ENCODE measurements around the gene TRPV4.

TRPV4 gene

GRCh38 chr12:109830718-109831117, 2.5 kb downstream of the TRPV4 start:
- no peak overlapping the region for H2AFZ ChIP-seq (ENCODE audit: low read depth, low read length)
- no peaks in the 10 kb centered on the region for H3K4me1 ChIP-seq (ENCODE audit: insufficient read depth, low read length)
- peaks cover 12% of the 10 kb centered on the region for H3K27me3 ChIP-seq (ENCODE audit: insufficient read depth, low read length, poor library complexity)
- H3K27ac ChIP-seq (ENCODE audit: low read length), result no peak overlapping the region
- H3K4me3 ChIP-seq (ENCODE audit: low read depth in 1 of 2, low read length in 2 of 2), result no peak overlapping the region
- no peak overlapping the region for H3K9ac ChIP-seq (ENCODE audit: low read depth, low read length)
- DNase-seq (no peak), ATAC-seq (ENCODE audit: insufficient read depth, low read depth) (no peak)
- no peak overlapping the region for H3K4me2 ChIP-seq (ENCODE audit: insufficient read depth, low read length)
- no peaks in the 10 kb centered on the region for H3K36me3 ChIP-seq (ENCODE audit: insufficient read depth, low read length)
- no peaks in the 10 kb centered on the region for H3K79me2 ChIP-seq (ENCODE audit: insufficient read depth, low read length)
- TF ChIP-seq, protein P1, sequence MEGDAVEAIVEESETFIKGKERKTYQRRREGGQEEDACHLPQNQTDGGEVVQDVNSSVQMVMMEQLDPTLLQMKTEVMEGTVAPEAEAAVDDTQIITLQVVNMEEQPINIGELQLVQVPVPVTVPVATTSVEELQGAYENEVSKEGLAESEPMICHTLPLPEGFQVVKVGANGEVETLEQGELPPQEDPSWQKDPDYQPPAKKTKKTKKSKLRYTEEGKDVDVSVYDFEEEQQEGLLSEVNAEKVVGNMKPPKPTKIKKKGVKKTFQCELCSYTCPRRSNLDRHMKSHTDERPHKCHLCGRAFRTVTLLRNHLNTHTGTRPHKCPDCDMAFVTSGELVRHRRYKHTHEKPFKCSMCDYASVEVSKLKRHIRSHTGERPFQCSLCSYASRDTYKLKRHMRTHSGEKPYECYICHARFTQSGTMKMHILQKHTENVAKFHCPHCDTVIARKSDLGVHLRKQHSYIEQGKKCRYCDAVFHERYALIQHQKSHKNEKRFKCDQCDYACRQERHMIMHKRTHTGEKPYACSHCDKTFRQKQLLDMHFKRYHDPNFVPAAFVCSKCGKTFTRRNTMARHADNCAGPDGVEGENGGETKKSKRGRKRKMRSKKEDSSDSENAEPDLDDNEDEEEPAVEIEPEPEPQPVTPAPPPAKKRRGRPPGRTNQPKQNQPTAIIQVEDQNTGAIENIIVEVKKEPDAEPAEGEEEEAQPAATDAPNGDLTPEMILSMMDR (IDR thresholded peaks at IDR 0.05; ENCODE audit: borderline replicate concordance, extremely low read depth, low read length, poor library complexity, severe bottlenecking), result no peak
- TF ChIP-seq EZH2 (IDR thresholded peaks at IDR 0.05; ENCODE audit: borderline replicate concordance, low read depth, low read length, severe bottlenecking), result no peak
- H3K9me3 ChIP-seq (ENCODE audit: insufficient read depth, low read length, severe bottlenecking), result no peaks in the 10 kb centered on the region
- H4K20me1 ChIP-seq (ENCODE audit: insufficient read depth, low read length), result 0 out of 2 replicates have a peak, but pooled peaks cover 4% of the 10 kb centered on the region

DNA sequence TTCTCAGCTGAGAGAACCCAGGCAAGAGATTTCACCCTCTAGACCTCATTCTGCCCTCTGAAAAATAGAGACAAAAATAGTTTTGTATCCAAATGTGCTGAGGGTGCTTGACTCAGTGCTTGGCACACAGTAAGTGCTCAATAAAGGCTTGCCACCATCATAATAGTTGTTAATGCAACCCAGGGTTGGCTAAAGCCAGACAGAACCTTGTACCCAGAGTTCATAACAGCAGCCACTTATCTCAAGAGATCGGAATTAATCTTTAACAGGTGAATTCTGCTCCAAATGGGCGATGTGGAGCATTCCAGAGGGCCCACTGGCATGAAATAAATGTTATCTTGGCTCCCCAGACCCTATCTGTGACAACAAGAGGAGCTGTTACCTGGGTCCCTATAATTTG, 2.9 kb downstream of the TRPV4 start:
- Histone ChIP-seq H3K9me3 (ENCODE audit: insufficient read depth, low read length, severe bottlenecking) (no peaks in the 10 kb centered on the region), H3K4me2 (ENCODE audit: insufficient read depth, low read length) (no peak overlapping the region), H3K79me2 (ENCODE audit: insufficient read depth, low read length) (no peaks in the 10 kb centered on the region), H3K27me3 (ENCODE audit: insufficient read depth, low read length, poor library complexity) (peaks cover 12% of the 10 kb centered on the region), H2AFZ (ENCODE audit: low read depth, low read length) (no peak overlapping the region), H3K4me1 (ENCODE audit: insufficient read depth, low read length) (no peaks in the 10 kb centered on the region), H3K4me3 (ENCODE audit: low read depth in 1 of 2, low read length in 2 of 2) (no peak overlapping the region), H3K27ac (ENCODE audit: low read length) (no peak overlapping the region), H3K9ac (ENCODE audit: low read depth, low read length) (no peak overlapping the region), H3K36me3 (ENCODE audit: insufficient read depth, low read length) (no peaks in the 10 kb centered on the region), H4K20me1 (ENCODE audit: insufficient read depth, low read length) (0 out of 2 replicates have a peak, but pooled peaks cover 4% of the 10 kb centered on the region)
- TF ChIP-seq EZH2 (IDR thresholded peaks at IDR 0.05; ENCODE audit: borderline replicate concordance, low read depth, low read length, severe bottlenecking), result no peak
- TF ChIP-seq, protein P1 (IDR thresholded peaks at IDR 0.05; ENCODE audit: borderline replicate concordance, extremely low read depth, low read length, poor library complexity, severe bottlenecking), result no peak
- DNase-seq, result no peak
- ATAC-seq (ENCODE audit: insufficient read depth, low read depth), result no peak

DNA sequence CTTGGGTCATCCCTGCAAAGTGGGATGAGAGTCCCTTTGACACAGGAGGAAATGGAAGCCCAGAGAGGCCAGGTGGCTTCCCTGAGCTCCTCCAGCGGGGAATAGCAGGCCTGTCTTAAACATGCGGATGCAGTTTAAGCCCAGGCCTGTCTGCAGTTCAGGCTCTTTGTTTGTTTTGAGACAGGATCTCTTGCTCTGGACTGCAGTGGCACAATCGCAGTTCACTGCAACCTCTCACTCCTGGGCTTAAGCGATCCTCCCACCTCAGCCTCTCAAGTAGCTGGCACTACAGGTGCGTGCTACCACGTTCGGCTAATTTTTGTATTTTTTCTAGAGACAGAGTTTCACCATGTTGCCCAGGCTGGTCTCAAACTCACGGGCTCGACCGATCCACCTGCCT, 3.5 kb downstream of the TRPV4 start:
- H3K36me3 ChIP-seq (ENCODE audit: insufficient read depth, low read length), result no peaks in the 10 kb centered on the region
- no peaks in the 10 kb centered on the region for H3K79me2 ChIP-seq (ENCODE audit: insufficient read depth, low read length)
- no peak overlapping the region for H3K4me2 ChIP-seq (ENCODE audit: insufficient read depth, low read length)
- no peaks in the 10 kb centered on the region for H3K9me3 ChIP-seq (ENCODE audit: insufficient read depth, low read length, severe bottlenecking)
- DNase-seq, result no peak
- H2AFZ ChIP-seq (ENCODE audit: low read depth, low read length), result no peak overlapping the region
- TF ChIP-seq, protein P1 (IDR thresholded peaks at IDR 0.05; ENCODE audit: borderline replicate concordance, extremely low read depth, low read length, poor library complexity, severe bottlenecking), result no peak
- no peak for TF ChIP-seq EZH2 (IDR thresholded peaks at IDR 0.05; ENCODE audit: borderline replicate concordance, low read depth, low read length, severe bottlenecking)
- H3K4me3 ChIP-seq (ENCODE audit: low read depth in 1 of 2, low read length in 2 of 2), result no peak overlapping the region
- ATAC-seq (ENCODE audit: insufficient read depth, low read depth), result no peak
- H4K20me1 ChIP-seq (ENCODE audit: insufficient read depth, low read length), result 0 out of 2 replicates have a peak, but pooled peaks cover 4% of the 10 kb centered on the region
- peaks cover 12% of the 10 kb centered on the region for H3K27me3 ChIP-seq (ENCODE audit: insufficient read depth, low read length, poor library complexity)
- H3K9ac ChIP-seq (ENCODE audit: low read depth, low read length), result no peak overlapping the region
- H3K27ac ChIP-seq (ENCODE audit: low read length), result no peak overlapping the region
- no peaks in the 10 kb centered on the region for H3K4me1 ChIP-seq (ENCODE audit: insufficient read depth, low read length)

Data from DND-41 (cell line).